Coronary artery (tissue), 2 donors: ENCODE measurements around the gene MRPL53.
A peak's percentile ranks its signal among the peaks of the same experiment; 100 is the strongest.
"Not testable (repeated sequence)": the region's sequence is repeated elsewhere in the genome, so short reads cannot be mapped to it uniquely, and the experiment has no call there.

Source experiments
- DNase-seq: peaks from one replicate; pipeline ENCODE4 v3.0.0-alpha.2; 2017; ENCODE audit warnings: low spot score
- H3K27ac ChIP-seq, 2 donors: fragments of 200-600 bp; sonication (generic); one replicate each; pipeline ENCODE4 v1.5.1; 2016 to 2019
- H3K4me3 ChIP-seq: fragments of 200-600 bp; sonication (generic); 2 replicates; pipeline ENCODE4 v1.5.1; 2016; ENCODE audit warnings: mild to moderate bottlenecking, moderate library complexity
- CTCF ChIP-seq: fragments of 200-600 bp; sonication (generic); IDR thresholded peaks from one replicate; pipeline ENCODE4 v1.5.1; 2019; ENCODE audit warnings: antibody characterized with exemption

The MRPL53 gene

GRCh38 chr2:74495440-74495839, 23.0 kb upstream of the MRPL53 start:
- Histone ChIP-seq H3K4me3 (no peak overlapping the region), H3K27ac (no peak overlapping the region)
- no peak for DNase-seq
- TF ChIP-seq CTCF = no peak

GRCh38 chr2:74493546-74493945, 21.1 kb upstream of the MRPL53 start:
- no peak overlapping the region for H3K27ac ChIP-seq
- DNase-seq = no peak
- no peak overlapping the region for H3K4me3 ChIP-seq
- no peak for TF ChIP-seq CTCF

GRCh38 chr2:74491648-74492544, 19.4 kb upstream of the MRPL53 start:
- Histone ChIP-seq H3K4me3 (no peak overlapping the region), H3K27ac (no peak overlapping the region)
- no peak for DNase-seq
- no peak for TF ChIP-seq CTCF

- H3K4me3 ChIP-seq = no peak overlapping the region
- no peak for TF ChIP-seq CTCF
- H3K27ac ChIP-seq = no peak overlapping the region
- DNase-seq = no peak
These were observed 17.4 kb upstream of the MRPL53 start for GRCh38 chr2:74489906-74490305.

GRCh38 chr2:74488643-74489481, 16.4 kb upstream of the MRPL53 start:
- Histone ChIP-seq H3K27ac (no peak overlapping the region), H3K4me3 (no peak overlapping the region)
- TF ChIP-seq CTCF = no peak
- no peak for DNase-seq

GRCh38 chr2:74486141-74486540, 13.7 kb upstream of the MRPL53 start:
- Histone ChIP-seq H3K27ac (no peak overlapping the region), H3K4me3 (no peak overlapping the region)
- no peak for DNase-seq
- no peak for TF ChIP-seq CTCF

- not testable (repeated sequence) for DNase-seq
- H3K27ac ChIP-seq = peak overlapping the region; percentile 86 to 96
These were observed 11.2 kb upstream of the MRPL53 start for GRCh38 chr2:74483675-74484164.

More at GRCh38 chr2:74483675-74484164, 11.2 kb upstream of the MRPL53 start:
- peak overlapping the region; percentile 80 for H3K4me3 ChIP-seq
